Liver (tissue), 9 donors: ENCODE measurements around the gene SLC27A4. TPM values are rescaled to one million over a fixed set of nuclear protein-coding genes. Genes with fewer than 3 reads are reported as not detected.

Source experiments
- DNase-seq: peaks from one replicate; pipeline ENCODE4 v3.0.0-alpha.2; 2017; ENCODE audit warnings: low spot score
- H3K27ac ChIP-seq, 2 donors: one replicate each; pipeline ENCODE4 v1.7.0; 2013; ENCODE audit warnings: inconsistent platforms in 2 of 2, low read length in 2 of 2, control low read depth in 1 of 2, low read depth in 1 of 2, mild to moderate bottlenecking in 1 of 2
- H3K27me3 ChIP-seq, 4 donors: one replicate each; pipeline versions ENCODE4 v1.6.1 to v1.7.0; 2013; ENCODE audit warnings: low read length in 3 of 4, inconsistent platforms in 1 of 4, mild to moderate bottlenecking in 1 of 4, moderate library complexity in 1 of 4; ENCODE audit not compliant: control insufficient read depth in 4 of 4, insufficient read depth in 4 of 4
- H3K36me3 ChIP-seq, 4 donors: one replicate each; pipeline versions ENCODE4 v1.6.1 to v1.7.0; 2013; ENCODE audit warnings: low read length in 3 of 4, mild to moderate bottlenecking in 3 of 4, low read depth in 1 of 4, moderate library complexity in 1 of 4; ENCODE audit not compliant: control insufficient read depth in 4 of 4, insufficient read depth in 3 of 4
- H3K4me1 ChIP-seq, 4 donors: one replicate each; pipeline versions ENCODE4 v1.6.1 to v1.7.0; 2013; ENCODE audit warnings: low read length in 3 of 4, mild to moderate bottlenecking in 3 of 4, moderate library complexity in 1 of 4; ENCODE audit not compliant: control insufficient read depth in 4 of 4, insufficient read depth in 4 of 4
- H3K4me3 ChIP-seq, 3 donors: one replicate each; pipeline versions ENCODE4 v1.6.1 to v1.7.0; 2013; ENCODE audit warnings: low read length in 3 of 3, control low read depth in 1 of 3, low read depth in 1 of 3, mild to moderate bottlenecking in 1 of 3
- H3K9ac ChIP-seq, 2 donors: one replicate each; pipeline ENCODE4 v1.7.0; 2013; ENCODE audit warnings: low read length in 2 of 2, mild to moderate bottlenecking in 2 of 2, moderate library complexity in 2 of 2, control low read depth in 1 of 2, low read depth in 1 of 2
- H3K9me3 ChIP-seq, 4 donors: one replicate each; pipeline versions ENCODE4 v1.6.1 to v1.7.0; 2013; ENCODE audit warnings: low read length in 3 of 4; ENCODE audit not compliant: control insufficient read depth in 4 of 4
- ATF3 ChIP-seq: IDR thresholded peaks from 2 replicates; pipeline ENCODE4 v1.6.1; 2016; ENCODE audit warnings: antibody characterized with exemption
- CTCF ChIP-seq: fragments of 150-350 bp; IDR thresholded peaks from 2 replicates; pipeline ENCODE4 v1.5.1; 2017; ENCODE audit warnings: improper control_type of control experiment, low read depth, low read length; ENCODE audit not compliant: missing input control
- FOXA1 ChIP-seq: IDR thresholded peaks from 2 replicates; pipeline ENCODE4 v1.6.1; 2016; ENCODE audit warnings: antibody characterized with exemption
- FOXA2 ChIP-seq: IDR thresholded peaks from 2 replicates; pipeline ENCODE4 v1.6.1; 2016; ENCODE audit warnings: antibody characterized with exemption
- HNF4G ChIP-seq: IDR thresholded peaks from 2 replicates; pipeline ENCODE4 v1.6.1; 2016; ENCODE audit warnings: antibody characterized with exemption
- JUND ChIP-seq, 2 donors: IDR thresholded peaks; 2 replicates each; pipeline ENCODE4 v1.6.1; 2016; ENCODE audit warnings: antibody characterized with exemption in 2 of 2
- MAX ChIP-seq: IDR thresholded peaks from 2 replicates; pipeline ENCODE4 v1.6.1; 2016; ENCODE audit warnings: antibody characterized with exemption
- NR2F2 ChIP-seq: IDR thresholded peaks from 2 replicates; pipeline ENCODE4 v1.6.1; 2016; ENCODE audit warnings: antibody characterized with exemption
- RAD21 ChIP-seq, 2 donors: IDR thresholded peaks; 2 replicates each; pipeline ENCODE4 v1.6.1; 2016; ENCODE audit warnings: antibody characterized with exemption in 2 of 2, mild to moderate bottlenecking in 2 of 2
- REST ChIP-seq: IDR thresholded peaks from 2 replicates; pipeline ENCODE4 v1.6.1; 2016; ENCODE audit warnings: antibody characterized with exemption, mild to moderate bottlenecking
- RXRA ChIP-seq, 2 donors: IDR thresholded peaks; 2 replicates each; pipeline ENCODE4 v1.6.1; 2017 to 2018; ENCODE audit warnings: antibody characterized with exemption in 2 of 2, mild to moderate bottlenecking in 1 of 2
- SP1 ChIP-seq: IDR thresholded peaks from 2 replicates; pipeline ENCODE4 v1.6.1; 2018; ENCODE audit warnings: antibody characterized with exemption, mild to moderate bottlenecking
- TAF1 ChIP-seq: conservative IDR thresholded peaks from 2 replicates; pipeline ENCODE4 v1.6.1; 2016; ENCODE audit warnings: antibody characterized with exemption, mild to moderate bottlenecking
- YY1 ChIP-seq: IDR thresholded peaks from 2 replicates; pipeline ENCODE4 v1.6.1; 2016; ENCODE audit warnings: antibody characterized with exemption, mild to moderate bottlenecking
- ZBTB33 ChIP-seq: IDR thresholded peaks from 2 replicates; pipeline ENCODE4 v1.6.1; 2016; ENCODE audit warnings: antibody characterized with exemption
- WGBS: extraction: QIAGEN DNeasy Blood & Tissue Kit; methylation state at CpG from one replicate; pipeline ENCODE4 v1.1.7; 2013; 5-methylcytosine and 5-hydroxymethylcytosine counted together
- polyA plus RNA-seq, 2 donors: library from polyadenylated mRNA; stranded (reverse) in 1 of 2; unstranded in 1 of 2; fragments of 200-250 nt in 1 of 2; fragments of >200 nt in 1 of 2; fragmentation: Nextera tagmentation in 1 of 2; extraction: Ambion mirVana in 1 of 2; gene quantifications; one replicate each; pipeline versions ENCODE4 v1.2.1 to v1.2.3, GENCODE V29; 2013 to 2015
- total RNA-seq, 2 donors: library from RNA; depleted of rRNA; stranded (reverse); fragments of >200 nt; gene quantifications; one replicate each; pipeline ENCODE4 v1.2.3, GENCODE V29; 2014
- donor health status: healthy.
- donor health status: healthy.
- donor health status: healthy.
- donor health status: healthy.
- donor health status: healthy.

The SLC27A4 gene
- total and polyA plus RNA-seq, 4 donors = 5.9 to 36.4 (median 14.7) TPM

- Histone ChIP-seq H3K4me3 (no peak overlapping the region), H3K9me3 (no peaks in the 10 kb centered on the region), H3K27ac (no peak overlapping the region), H3K36me3 (peaks cover 12 to 42% (median 22%) of the 10 kb centered on the region in 4 donors), H3K4me1 (no peaks in the 10 kb centered on the region), H3K27me3 (no peaks in the 10 kb centered on the region), H3K9ac (no peak overlapping the region)
- 96% methylated on average over 8 of the region's 8 CpGs for WGBS
- no peak for TF ChIP-seq CTCF
- TF ChIP-seq YY1 = no peak
- TF ChIP-seq RXRA (IDR thresholded peaks at IDR 0.05) = no peak
- no peak for TF ChIP-seq TAF1
- no peak for TF ChIP-seq ZBTB33
- no peak for TF ChIP-seq FOXA1
- TF ChIP-seq ATF3 = no peak
- no peak for TF ChIP-seq HNF4G
- TF ChIP-seq REST = no peak
- TF ChIP-seq MAX = no peak
- no peak for TF ChIP-seq RAD21 (IDR thresholded peaks at IDR 0.05)
- TF ChIP-seq SP1 = no peak
- no peak for TF ChIP-seq JUND (IDR thresholded peaks at IDR 0.05)
- no peak for DNase-seq
Measured at GRCh38 chr9:128390813-128391711, 50.7 kb downstream of the SLC27A4 start.

- 89% methylated on average over 21 of the region's 21 CpGs for WGBS
- H3K36me3 ChIP-seq = peaks cover 10 to 34% (median 19%) of the 10 kb centered on the region in 4 donors
- TF ChIP-seq NR2F2 (no peak), FOXA2 (no peak), ZBTB33 (no peak)
Measured at GRCh38 chr9:128391956-128392301, 51.6 kb downstream of the SLC27A4 start.

More at GRCh38 chr9:128391956-128392301, 51.6 kb downstream of the SLC27A4 start:
- H3K4me1 ChIP-seq = no peaks in the 10 kb centered on the region
- no peak overlapping the region for H3K4me3 ChIP-seq
- DNase-seq = no peak
- no peak overlapping the region for H3K27ac ChIP-seq
- no peaks in the 10 kb centered on the region for H3K9me3 ChIP-seq
- no peaks in the 10 kb centered on the region for H3K27me3 ChIP-seq
- no peak overlapping the region for H3K9ac ChIP-seq
